Fibroblast of lung (primary cell): ENCODE results near the gene FOXD1. TPM values are rescaled to one million over a fixed set of nuclear protein-coding genes. Genes with fewer than 3 reads are reported as not detected.
A peak's percentile ranks its signal among the peaks of the same experiment; 100 is the strongest.

Experiments used
- DNase-seq, 2 donors: peaks; one replicate each; pipeline versions ENCODE4 v3.0.0 to v3.0.0-alpha.2; 2010; ENCODE audit warnings: low read depth in 2 of 2
- H2AFZ ChIP-seq: 2 replicates; pipeline ENCODE4 v1.5.1; 2012; ENCODE audit warnings: low read length, control low read depth, inconsistent platforms
- H3K27ac ChIP-seq: 2 replicates; pipeline ENCODE4 v1.5.1; 2011; ENCODE audit warnings: low read length, control low read depth; ENCODE audit not compliant: insufficient read depth
- H3K27me3 ChIP-seq: 2 replicates; pipeline ENCODE4 v1.5.1; 2011; ENCODE audit warnings: mild to moderate bottlenecking, low read length; ENCODE audit not compliant: control insufficient read depth, insufficient read depth
- H3K36me3 ChIP-seq: 2 replicates; pipeline ENCODE4 v1.5.1; 2011; ENCODE audit warnings: low read length; ENCODE audit not compliant: control insufficient read depth, insufficient read depth
- H3K4me1 ChIP-seq: 2 replicates; pipeline ENCODE4 v1.5.1; 2011; ENCODE audit warnings: low read length; ENCODE audit not compliant: control insufficient read depth, insufficient read depth; ENCODE audit errors: extremely low read depth
- H3K4me2 ChIP-seq: 2 replicates; pipeline ENCODE4 v1.5.1; 2011; ENCODE audit warnings: low read length, control low read depth; ENCODE audit not compliant: insufficient read depth; ENCODE audit errors: extremely low read depth
- H3K4me3 ChIP-seq, 4 experiments: fragments of 200-600 bp in 1 of 4; sonication (generic) in 1 of 4; replicated peaks in 1 of 4; 2 replicates each; pipeline ENCODE4 v1.5.1; 2011 to 2016; ENCODE audit warnings: low read length in 4 of 4, low read depth in 3 of 4, mild to moderate bottlenecking in 3 of 4, control low read depth in 2 of 4, inconsistent platforms in 1 of 4, mixed read lengths in 1 of 4; ENCODE audit not compliant: insufficient read depth in 1 of 4; ENCODE audit errors: control extremely low read depth in 1 of 4
- H3K79me2 ChIP-seq: 2 replicates; pipeline ENCODE4 v1.5.1; 2012; ENCODE audit warnings: mild to moderate bottlenecking, low read length, inconsistent platforms; ENCODE audit not compliant: control insufficient read depth, insufficient read depth
- H3K9ac ChIP-seq: 2 replicates; pipeline ENCODE4 v1.5.1; 2011; ENCODE audit warnings: mild to moderate bottlenecking, low read length, control low read depth; ENCODE audit not compliant: insufficient read depth
- H3K9me3 ChIP-seq: 2 replicates; pipeline ENCODE4 v1.5.1; 2012; ENCODE audit warnings: low read depth, low read length; ENCODE audit not compliant: control insufficient read depth, insufficient read depth
- H4K20me1 ChIP-seq: 2 replicates; pipeline ENCODE4 v1.5.1; 2011; ENCODE audit warnings: low read length; ENCODE audit not compliant: control insufficient read depth, insufficient read depth; ENCODE audit errors: extremely low read depth
- EZH2 ChIP-seq: IDR thresholded peaks from 2 replicates; pipeline ENCODE4 v1.5.1; 2012; ENCODE audit warnings: low read length, control low read depth, mild to moderate bottlenecking; ENCODE audit errors: missing control alignments
- polyA plus RNA-seq, 2 donors: library from polyadenylated mRNA; depleted of rRNA in 1 of 2; stranded (reverse) in 1 of 2; unstranded in 1 of 2; fragments of >200 nt; gene quantifications; 2 replicates each; pipeline ENCODE4 v1.2.1, GENCODE V29; 2011 to 2012; ENCODE audit warnings: missing spikeins in 1 of 2
- total RNA-seq: library from RNA; depleted of rRNA; stranded (reverse); fragments of >200 nt; gene quantifications from 2 replicates; pipeline ENCODE4 v1.2.1, GENCODE V29; 2014
- TF ChIP-seq, protein P1 (sequence below), 2 donors: IDR thresholded peaks in 1 of 2; conservative IDR thresholded peaks in 1 of 2; 1 replicate in 1 of 2; 2 replicates in 1 of 2; pipeline ENCODE4 v1.5.1; 2011 to 2012; ENCODE audit warnings: low read length in 2 of 2, control low read depth in 1 of 2, inconsistent platforms in 1 of 2, low read depth in 1 of 2, mild to moderate bottlenecking in 1 of 2

FOXD1 gene
- total and polyA plus RNA-seq, 2 donors (not counting 1 experiment from before 2014, with no cell fraction given) = 1.5 to 8.7 TPM

DNA sequence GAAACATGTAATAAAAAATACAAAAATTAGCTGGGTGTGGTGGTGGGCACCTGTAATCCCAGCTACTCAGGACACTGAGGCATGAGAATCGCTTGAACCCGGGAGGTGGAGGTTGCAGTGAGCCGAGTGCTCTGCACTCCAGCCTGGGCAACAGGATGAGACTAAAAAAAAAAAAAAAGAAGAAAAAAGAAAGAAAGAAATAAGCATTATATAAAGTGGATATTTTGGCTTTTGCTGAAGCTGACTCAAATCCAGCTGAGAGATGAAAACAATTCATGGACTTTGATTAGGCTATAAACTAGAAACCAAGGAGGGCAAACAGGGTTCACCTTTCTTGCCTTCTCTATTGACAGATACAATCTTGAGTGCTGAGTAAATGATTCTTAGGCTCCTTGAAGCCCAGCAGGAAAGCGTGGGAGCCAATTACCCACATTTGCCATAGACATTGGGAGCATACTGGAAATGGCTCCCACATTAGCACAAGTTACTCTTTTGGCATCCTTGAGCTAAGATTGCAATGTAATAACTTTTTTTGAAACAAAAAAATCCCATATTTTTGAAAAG is 47.3 kb upstream of the FOXD1 start:
- Histone ChIP-seq H4K20me1 (no peaks in the 10 kb centered on the region), H2AFZ (no peak overlapping the region), H3K4me1 (peaks cover 2% of the 10 kb centered on the region), H3K36me3 (no peaks in the 10 kb centered on the region), H3K27me3 (peaks cover 3% of the 10 kb centered on the region), H3K9me3 (no peaks in the 10 kb centered on the region), H3K9ac (no peak overlapping the region), H3K4me2 (no peak overlapping the region), H3K27ac (no peak overlapping the region), H3K4me3 (no peak overlapping the region), H3K79me2 (peaks cover 26% of the 10 kb centered on the region)
- peak in 1 of 2 donors; percentile 29 for DNase-seq
- TF ChIP-seq, protein P1, sequence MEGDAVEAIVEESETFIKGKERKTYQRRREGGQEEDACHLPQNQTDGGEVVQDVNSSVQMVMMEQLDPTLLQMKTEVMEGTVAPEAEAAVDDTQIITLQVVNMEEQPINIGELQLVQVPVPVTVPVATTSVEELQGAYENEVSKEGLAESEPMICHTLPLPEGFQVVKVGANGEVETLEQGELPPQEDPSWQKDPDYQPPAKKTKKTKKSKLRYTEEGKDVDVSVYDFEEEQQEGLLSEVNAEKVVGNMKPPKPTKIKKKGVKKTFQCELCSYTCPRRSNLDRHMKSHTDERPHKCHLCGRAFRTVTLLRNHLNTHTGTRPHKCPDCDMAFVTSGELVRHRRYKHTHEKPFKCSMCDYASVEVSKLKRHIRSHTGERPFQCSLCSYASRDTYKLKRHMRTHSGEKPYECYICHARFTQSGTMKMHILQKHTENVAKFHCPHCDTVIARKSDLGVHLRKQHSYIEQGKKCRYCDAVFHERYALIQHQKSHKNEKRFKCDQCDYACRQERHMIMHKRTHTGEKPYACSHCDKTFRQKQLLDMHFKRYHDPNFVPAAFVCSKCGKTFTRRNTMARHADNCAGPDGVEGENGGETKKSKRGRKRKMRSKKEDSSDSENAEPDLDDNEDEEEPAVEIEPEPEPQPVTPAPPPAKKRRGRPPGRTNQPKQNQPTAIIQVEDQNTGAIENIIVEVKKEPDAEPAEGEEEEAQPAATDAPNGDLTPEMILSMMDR (conservative IDR thresholded peaks at IDR 0.05 in 1 of 2, IDR thresholded peaks at IDR 0.05 in 1 of 2; ENCODE audit: low read depth in 1 of 2, low read length in 2 of 2) = no peak
- TF ChIP-seq EZH2 = no peak

DNA sequence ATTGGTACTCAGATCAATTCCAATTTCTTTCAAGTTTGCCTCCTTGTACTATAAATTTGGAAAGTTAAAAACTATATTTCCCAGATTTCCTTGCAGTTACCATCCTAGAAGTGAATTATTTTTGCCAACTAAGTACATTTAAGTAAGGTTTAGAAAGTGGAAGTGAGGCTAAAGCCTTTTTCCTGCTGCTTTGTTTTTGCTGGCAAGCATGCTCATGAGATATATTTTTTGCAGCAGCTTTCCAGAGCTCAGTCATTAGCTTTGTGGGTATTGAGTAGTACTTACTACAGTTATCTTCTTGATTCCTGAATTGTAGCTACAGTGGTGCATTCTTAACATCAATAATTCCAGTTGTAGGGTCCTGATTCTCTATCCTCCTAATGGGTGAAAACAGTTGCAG is 46.1 kb upstream of the FOXD1 start:
- Histone ChIP-seq H3K36me3 (no peaks in the 10 kb centered on the region), H3K9ac (no peak overlapping the region), H3K4me3 (no peak overlapping the region), H3K9me3 (no peaks in the 10 kb centered on the region), H3K4me2 (no peak overlapping the region), H2AFZ (no peak overlapping the region), H3K4me1 (peaks cover 2% of the 10 kb centered on the region), H4K20me1 (no peaks in the 10 kb centered on the region), H3K27me3 (peaks cover 3% of the 10 kb centered on the region), H3K27ac (no peak overlapping the region), H3K79me2 (peaks cover 15% of the 10 kb centered on the region)
- TF ChIP-seq EZH2 = no peak
- DNase-seq = peak in 1 of 2 donors; percentile 19

DNA sequence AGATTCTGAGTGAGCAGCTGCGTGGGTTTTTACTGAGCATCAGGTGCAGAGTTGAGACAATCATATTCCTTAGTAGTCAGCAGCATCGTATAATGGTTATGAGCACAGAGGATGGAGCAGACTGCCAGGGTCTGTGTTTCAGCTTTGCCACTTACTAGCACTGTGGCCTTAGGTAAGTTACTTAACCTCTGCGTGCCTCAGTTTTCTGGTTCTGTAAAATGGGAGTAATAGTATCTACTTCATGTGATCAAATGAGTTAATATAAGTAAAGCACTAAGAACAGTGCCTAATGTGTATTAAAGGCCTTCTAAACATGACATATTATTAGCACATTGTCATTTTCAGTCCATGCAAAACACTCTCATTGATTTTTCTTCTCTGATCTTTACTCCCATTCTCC is 44.8 kb upstream of the FOXD1 start:
- Histone ChIP-seq H3K4me1 (peaks cover 2% of the 10 kb centered on the region), H3K4me2 (no peak overlapping the region), H3K9me3 (no peaks in the 10 kb centered on the region), H2AFZ (no peak overlapping the region), H3K79me2 (peaks cover 2% of the 10 kb centered on the region), H3K27ac (no peak overlapping the region), H4K20me1 (no peaks in the 10 kb centered on the region), H3K4me3 (no peak overlapping the region), H3K36me3 (no peaks in the 10 kb centered on the region), H3K9ac (no peak overlapping the region), H3K27me3 (peaks cover 3% of the 10 kb centered on the region)
- TF ChIP-seq, protein P1 (conservative IDR thresholded peaks at IDR 0.05 in 1 of 2, IDR thresholded peaks at IDR 0.05 in 1 of 2; ENCODE audit: low read depth in 1 of 2, low read length in 2 of 2) = no peak
- TF ChIP-seq EZH2 = no peak
- DNase-seq = no peak
